Measurements from ENCODE around the gene KRT73.

The KRT73 gene

DNA sequence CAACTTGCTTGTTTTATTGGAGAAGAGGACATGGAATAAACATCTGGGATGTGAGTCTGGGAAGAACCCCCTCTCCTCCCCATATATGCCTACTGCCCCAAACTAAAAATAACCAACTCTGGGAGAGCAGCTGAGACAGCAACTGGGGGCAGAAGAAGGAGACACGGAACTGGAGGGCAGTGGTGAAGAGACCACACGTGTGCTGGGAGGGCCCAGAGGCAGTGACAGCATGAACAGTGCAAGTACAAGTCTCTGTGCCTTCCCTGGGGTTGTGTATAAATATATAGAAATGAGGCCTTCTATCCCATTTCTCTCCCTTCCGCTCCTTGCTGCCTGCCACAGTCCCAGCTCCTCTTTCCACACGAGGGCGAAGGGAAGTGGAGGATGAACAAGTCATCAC is 4.0 kb upstream of the KRT73 start:
- no peak for DNase-seq (ENCODE audit: low read depth in 2 of 2)

- no peak for DNase-seq (ENCODE audit: low read depth in 2 of 2)
Observed at GRCh38 chr12:52618866-52619265, 507 bp upstream of the KRT73 start.

- no peak for DNase-seq (ENCODE audit: low read depth in 2 of 2)
Observed at GRCh38 chr12:52617403-52617785, 965 bp downstream of the KRT73 start.

DNA sequence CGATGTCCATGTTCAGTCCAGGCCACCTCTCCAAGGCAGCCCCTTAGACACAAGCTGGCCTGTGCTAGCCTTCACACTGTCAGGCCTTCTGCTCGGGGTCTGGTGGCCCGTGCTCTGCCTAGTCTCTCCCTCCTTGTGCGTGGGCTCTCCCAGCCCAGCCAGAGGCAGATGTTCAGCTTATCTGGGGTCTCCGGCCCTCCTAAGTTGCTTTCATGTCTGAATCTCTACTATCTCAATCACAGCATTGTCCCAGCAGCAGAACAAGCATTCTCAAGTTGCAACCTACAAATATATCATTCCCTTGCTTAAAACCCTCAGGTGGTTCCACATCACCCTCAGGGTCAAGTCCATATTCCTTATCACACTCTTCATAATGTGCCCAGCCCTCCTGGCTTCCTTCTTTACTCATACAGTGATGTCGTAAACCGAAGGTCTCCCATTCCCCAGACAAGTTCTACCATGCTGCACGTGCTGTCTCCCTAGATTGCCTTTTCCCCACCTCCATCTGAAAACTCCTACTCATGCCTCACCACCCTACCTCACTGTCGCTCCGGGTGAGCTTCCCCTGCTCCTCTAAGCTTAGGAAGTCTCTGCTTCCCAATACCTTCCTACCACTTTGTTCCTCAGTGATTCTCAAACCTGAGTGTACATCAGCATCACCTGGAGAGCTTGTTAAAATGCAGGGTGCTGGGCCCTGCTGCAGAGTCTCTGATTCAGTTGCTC is 1.5 kb downstream of the KRT73 start:
- no peak for DNase-seq (ENCODE audit: low read depth in 2 of 2)

DNA sequence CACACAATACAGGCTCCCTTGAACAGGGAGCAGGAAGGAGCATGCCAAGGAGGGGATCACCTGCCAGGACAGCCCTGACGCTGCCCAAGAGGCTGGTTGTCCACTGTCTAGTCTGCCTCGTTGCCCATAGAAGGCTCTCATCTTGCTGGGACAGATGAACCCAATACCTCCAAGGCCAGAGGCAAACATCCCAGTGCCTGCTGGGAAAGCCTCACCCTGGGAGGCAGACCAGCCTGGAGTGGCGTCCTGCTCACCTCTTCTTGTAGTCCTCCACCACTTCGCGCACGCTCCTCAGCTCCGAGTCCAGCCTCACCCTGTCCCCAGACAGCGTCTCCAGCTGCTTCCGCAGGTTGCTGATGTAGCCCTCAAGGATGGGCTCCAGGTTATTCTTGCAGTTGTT is 2.4 kb downstream of the KRT73 start:
- DNase-seq (ENCODE audit: low read depth in 2 of 2) = no peak

DNA sequence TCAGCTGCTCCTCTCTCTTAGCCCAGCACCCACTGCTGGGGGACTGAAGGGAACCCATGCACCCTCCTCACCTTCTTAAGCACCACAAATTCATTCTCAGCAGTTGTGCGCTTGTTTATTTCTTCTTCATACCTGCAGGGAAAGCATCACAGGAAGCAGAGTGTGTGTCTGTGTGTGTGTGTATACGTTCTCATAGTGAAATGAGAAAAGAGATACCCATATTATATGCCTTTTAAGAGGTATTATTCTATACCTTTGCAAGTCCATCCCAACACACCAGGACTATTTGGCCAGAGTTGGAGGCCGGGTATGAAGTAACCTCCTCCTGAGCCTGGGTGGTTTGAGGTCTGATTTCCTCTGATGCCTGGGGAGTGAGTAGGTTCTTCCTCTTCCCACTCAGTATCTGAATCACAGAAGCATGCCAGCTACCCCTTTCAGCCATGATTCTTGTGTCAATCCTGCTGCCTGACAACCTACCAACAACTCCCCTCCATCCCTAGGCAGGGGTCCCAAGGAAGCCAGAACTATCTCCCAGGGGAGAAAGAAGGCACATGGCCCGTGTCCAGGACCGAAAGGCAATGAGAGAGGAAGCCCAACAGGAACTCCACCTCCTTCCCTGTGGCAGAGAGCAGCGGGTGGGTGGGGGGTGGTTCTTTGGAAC is 3.0 kb downstream of the KRT73 start:
- no peak for DNase-seq (ENCODE audit: low read depth in 2 of 2)

GRCh38 chr12:52614381-52615207 is 3.8 kb downstream of the KRT73 start:
- DNase-seq (ENCODE audit: low read depth in 2 of 2) = no peak

DNA sequence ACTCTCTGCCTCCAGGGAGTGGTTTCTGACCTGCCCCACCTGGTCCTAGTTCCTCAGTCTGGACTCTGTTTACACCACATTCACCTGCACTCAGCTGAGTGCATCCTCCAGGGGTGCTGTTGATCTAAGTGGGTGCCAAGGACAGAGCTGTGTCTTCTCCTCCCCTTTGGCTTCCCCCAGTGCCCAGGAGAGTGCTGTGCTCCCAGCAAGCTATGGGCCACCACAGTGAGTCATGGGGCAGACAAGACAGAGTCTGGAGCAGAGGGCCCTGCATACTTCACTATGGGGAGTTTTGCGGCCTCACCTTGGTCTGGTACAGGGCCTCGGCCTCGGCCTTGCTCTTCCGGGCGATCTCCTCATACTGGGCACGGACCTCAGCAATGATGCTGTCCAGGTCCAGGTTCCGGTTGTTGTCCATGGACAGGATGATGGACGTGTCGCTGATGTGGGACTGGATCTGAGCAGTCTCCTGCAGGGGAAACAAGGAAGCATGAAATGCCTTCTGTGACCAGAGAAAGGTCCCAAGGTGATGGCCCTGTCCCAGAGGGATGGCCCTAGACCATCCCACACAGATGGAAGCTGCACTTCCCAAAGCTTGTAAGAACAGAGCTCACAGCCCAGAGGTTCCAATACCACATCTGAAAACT is 4.9 kb downstream of the KRT73 start:
- no peak for DNase-seq (ENCODE audit: low read depth in 2 of 2)

DNA sequence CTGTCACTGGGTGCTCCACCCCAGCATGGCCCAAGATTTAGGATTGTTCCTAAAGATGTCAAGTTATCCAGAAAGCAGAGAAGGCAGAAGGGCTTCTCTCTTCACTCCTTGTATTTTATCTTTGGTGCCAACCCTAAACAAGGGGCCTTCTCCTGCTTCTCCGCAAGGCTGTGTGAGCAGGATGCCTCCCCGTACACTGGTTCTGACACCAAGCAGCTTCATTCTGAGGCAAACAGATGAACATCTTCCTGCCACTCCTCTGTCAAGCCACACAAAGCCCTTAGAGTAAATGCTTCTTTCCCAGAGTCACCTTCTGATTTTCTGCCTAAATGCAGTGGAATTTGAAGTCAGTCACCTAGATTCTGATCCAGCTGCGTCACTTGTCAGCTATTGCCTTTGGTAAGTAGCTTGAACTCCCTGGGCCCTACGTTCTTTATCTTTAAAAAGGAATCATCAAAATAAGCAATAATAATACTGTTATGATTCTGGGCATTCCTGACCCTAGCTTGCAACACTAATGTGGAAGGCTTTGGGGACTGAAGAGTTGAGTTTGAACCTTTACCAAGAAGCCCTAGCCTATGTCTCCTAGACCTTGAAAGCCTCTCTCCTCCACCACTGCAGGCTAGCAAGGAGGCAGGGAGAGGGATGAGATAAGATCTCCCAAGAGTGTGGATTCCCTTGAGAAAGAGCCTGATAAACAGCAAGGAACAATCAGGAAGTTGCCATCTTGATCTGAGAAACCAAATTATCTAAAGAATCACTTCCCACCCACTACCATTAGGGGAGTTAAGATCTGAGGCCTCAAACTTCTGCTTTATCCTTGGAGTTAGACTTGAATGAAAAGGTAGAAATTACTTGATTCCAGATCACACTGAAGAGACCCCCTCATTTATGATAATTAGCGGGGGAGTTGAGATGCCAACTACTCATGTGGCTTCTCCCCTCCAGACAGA is 5.7 kb downstream of the KRT73 start:
- DNase-seq (ENCODE audit: low read depth in 2 of 2) = no peak

DNA sequence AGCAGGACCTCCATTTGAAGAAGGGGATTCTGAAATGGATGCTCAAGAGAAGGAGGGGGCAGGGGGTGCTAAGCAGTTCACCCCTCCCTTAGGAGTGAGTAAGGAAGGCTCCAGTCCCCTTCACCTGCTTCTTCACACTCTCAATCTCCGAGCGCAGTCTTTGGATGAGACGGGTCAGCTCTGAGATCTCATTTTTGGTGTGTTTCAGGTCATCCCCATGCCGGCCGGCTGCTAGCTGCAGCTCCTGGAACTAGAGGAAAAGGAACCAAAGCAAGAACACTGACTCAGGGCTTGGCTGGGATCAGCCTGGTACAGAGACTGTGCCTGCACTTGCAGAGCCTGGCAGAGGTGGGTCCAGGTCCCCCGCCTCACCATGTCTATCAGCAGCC is 7.3 kb downstream of the KRT73 start:
- no peak for DNase-seq (ENCODE audit: low read depth in 2 of 2)

GRCh38 chr12:52608826-52609630 is 9.3 kb downstream of the KRT73 start:
- no peak for DNase-seq (ENCODE audit: low read depth in 2 of 2)

- no peak for DNase-seq (ENCODE audit: low read depth in 2 of 2)
Observed at GRCh38 chr12:52608161-52608560, 10.2 kb downstream of the KRT73 start.

GRCh38 chr12:52607314-52607713 is 11.0 kb downstream of the KRT73 start:
- no peak for DNase-seq (ENCODE audit: low read depth in 2 of 2)

- DNase-seq (ENCODE audit: low read depth in 2 of 2) = no peak
Observed at GRCh38 chr12:52606581-52607218, 11.7 kb downstream of the KRT73 start.

DNA sequence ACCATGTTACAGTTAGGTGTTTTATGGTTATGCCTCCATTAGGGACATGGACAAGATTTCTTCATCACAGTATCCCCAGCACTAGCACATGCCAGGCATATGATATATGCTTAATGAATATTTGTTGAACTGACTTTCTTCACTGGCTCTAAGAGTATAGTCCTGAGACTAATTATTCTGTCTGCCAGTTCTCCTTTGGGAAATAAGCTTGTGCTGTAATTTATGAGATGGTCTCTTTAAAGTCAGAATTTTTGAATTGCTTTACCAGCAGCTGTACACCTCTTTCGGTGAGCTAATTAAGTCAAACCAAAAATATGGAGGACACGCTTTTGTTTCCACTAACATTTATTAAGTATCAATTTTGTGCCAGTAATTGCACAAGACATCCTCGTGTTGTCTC is 12.3 kb downstream of the KRT73 start:
- DNase-seq (ENCODE audit: low read depth in 2 of 2) = no peak

DNA sequence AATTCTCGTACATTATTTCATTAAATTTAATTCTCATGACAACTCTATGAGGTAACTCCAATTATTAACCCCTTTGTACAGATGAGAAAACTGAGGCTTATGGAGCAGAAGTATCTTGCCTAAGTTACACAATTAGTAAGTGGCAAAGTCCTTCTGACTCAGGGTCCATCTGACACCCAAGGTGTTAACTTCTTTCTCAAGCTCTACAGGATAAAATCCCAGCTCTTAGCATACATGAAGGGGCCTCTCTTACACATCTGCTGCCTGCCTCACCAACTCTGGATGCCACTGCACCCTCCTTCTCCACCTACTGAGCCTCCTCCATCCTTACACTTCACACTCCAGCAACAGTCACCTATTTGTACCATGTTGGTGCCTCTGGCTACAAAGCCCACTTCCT is 12.8 kb downstream of the KRT73 start:
- DNase-seq (ENCODE audit: low read depth in 2 of 2) = no peak

- DNase-seq (ENCODE audit: low read depth in 2 of 2) = no peak
Observed at GRCh38 chr12:52604859-52605258, 13.5 kb downstream of the KRT73 start.

- DNase-seq (ENCODE audit: low read depth in 2 of 2) = peak in 1 of 2 donors; percentile 24
Observed at GRCh38 chr12:52603314-52603713, 15.0 kb downstream of the KRT73 start.

GRCh38 chr12:52602552-52602951 is 15.8 kb downstream of the KRT73 start:
- DNase-seq (ENCODE audit: low read depth in 2 of 2) = no peak

GRCh38 chr12:52601671-52602070 is 16.7 kb downstream of the KRT73 start:
- DNase-seq (ENCODE audit: low read depth in 2 of 2) = no peak

Measured in stimulated activated CD8-positive, alpha-beta memory T cell treated with anti-CD3 and anti-CD28 coated beads, Interleukin-7, amount 100 ng/mL, for 4 hours (primary cell).